ENCODE results near the gene SLITRK4.

The SLITRK4 gene

GRCh38 chrX:143635915-143636314, at the start of gene SLITRK4:
Gene SLITRK4 (minus strand): TSS chrX:143636101. CDS start chrX:143631108, 4,993 bp downstream.
- no peak within 1 kb of the TSS for H3K4me3 ChIP-seq (ENCODE audit: low read length)

GRCh38 chrX:143683486-143683885, 47.6 kb upstream of the SLITRK4 start:
- Histone ChIP-seq H3K9me3 (ENCODE audit: control insufficient read depth, low read length) (no peaks in the 10 kb centered on the region), H3K4me3 (ENCODE audit: low read length) (no peak overlapping the region), H3K9ac (ENCODE audit: low read length) (no peak overlapping the region), H3K4me1 (ENCODE audit: control insufficient read depth, insufficient read depth, low read length) (no peaks in the 10 kb centered on the region), H3K36me3 (ENCODE audit: control insufficient read depth, insufficient read depth, low read length) (no peaks in the 10 kb centered on the region), H3K27me3 (ENCODE audit: control insufficient read depth, insufficient read depth, low read length) (no peaks in the 10 kb centered on the region)

More at GRCh38 chrX:143635915-143636314, at the start of gene SLITRK4:
- Histone ChIP-seq H3K9ac (ENCODE audit: low read length) (no peak within 1 kb of the TSS), H3K4me1 (ENCODE audit: control insufficient read depth, insufficient read depth, low read length) (no peaks in the 10 kb centered on the region), H3K27me3 (ENCODE audit: control insufficient read depth, insufficient read depth, low read length) (peaks cover 23% of the 10 kb centered on the region), H3K9me3 (ENCODE audit: control insufficient read depth, low read length) (no peaks in the 10 kb centered on the region), H3K36me3 (ENCODE audit: control insufficient read depth, insufficient read depth, low read length) (no peaks in the 10 kb centered on the region)

- H3K27me3 ChIP-seq (ENCODE audit: control insufficient read depth, insufficient read depth, low read length), result no peaks in the 10 kb centered on the region
- H3K9ac ChIP-seq (ENCODE audit: low read length), result no peak overlapping the region
Observed at GRCh38 chrX:143674926-143675325, 39.0 kb upstream of the SLITRK4 start.

GRCh38 chrX:143669395-143669794, 33.5 kb upstream of the SLITRK4 start:
- Histone ChIP-seq H3K4me1 (ENCODE audit: control insufficient read depth, insufficient read depth, low read length) (no peaks in the 10 kb centered on the region), H3K27me3 (ENCODE audit: control insufficient read depth, insufficient read depth, low read length) (no peaks in the 10 kb centered on the region), H3K36me3 (ENCODE audit: control insufficient read depth, insufficient read depth, low read length) (no peaks in the 10 kb centered on the region), H3K4me3 (ENCODE audit: low read length) (no peak overlapping the region), H3K9me3 (ENCODE audit: control insufficient read depth, low read length) (no peaks in the 10 kb centered on the region), H3K9ac (ENCODE audit: low read length) (no peak overlapping the region)

More at GRCh38 chrX:143674926-143675325, 39.0 kb upstream of the SLITRK4 start:
- Histone ChIP-seq H3K9me3 (ENCODE audit: control insufficient read depth, low read length) (no peaks in the 10 kb centered on the region), H3K36me3 (ENCODE audit: control insufficient read depth, insufficient read depth, low read length) (no peaks in the 10 kb centered on the region), H3K4me3 (ENCODE audit: low read length) (no peak overlapping the region), H3K4me1 (ENCODE audit: control insufficient read depth, insufficient read depth, low read length) (no peaks in the 10 kb centered on the region)

- no peaks in the 10 kb centered on the region for H3K9me3 ChIP-seq (ENCODE audit: control insufficient read depth, low read length)
- no peaks in the 10 kb centered on the region for H3K36me3 ChIP-seq (ENCODE audit: control insufficient read depth, insufficient read depth, low read length)
- no peaks in the 10 kb centered on the region for H3K4me1 ChIP-seq (ENCODE audit: control insufficient read depth, insufficient read depth, low read length)
Observed at GRCh38 chrX:143664302-143664701, 28.4 kb upstream of the SLITRK4 start.

GRCh38 chrX:143663755-143664154, 27.9 kb upstream of the SLITRK4 start:
- Histone ChIP-seq H3K9ac (ENCODE audit: low read length) (no peak overlapping the region), H3K9me3 (ENCODE audit: control insufficient read depth, low read length) (no peaks in the 10 kb centered on the region), H3K27me3 (ENCODE audit: control insufficient read depth, insufficient read depth, low read length) (no peaks in the 10 kb centered on the region), H3K36me3 (ENCODE audit: control insufficient read depth, insufficient read depth, low read length) (no peaks in the 10 kb centered on the region), H3K4me1 (ENCODE audit: control insufficient read depth, insufficient read depth, low read length) (no peaks in the 10 kb centered on the region), H3K4me3 (ENCODE audit: low read length) (no peak overlapping the region)

More at GRCh38 chrX:143664302-143664701, 28.4 kb upstream of the SLITRK4 start:
- H3K9ac ChIP-seq (ENCODE audit: low read length), result no peak overlapping the region
- H3K27me3 ChIP-seq (ENCODE audit: control insufficient read depth, insufficient read depth, low read length), result no peaks in the 10 kb centered on the region
- H3K4me3 ChIP-seq (ENCODE audit: low read length), result no peak overlapping the region

GRCh38 chrX:143661286-143661685, 25.4 kb upstream of the SLITRK4 start:
- Histone ChIP-seq H3K27me3 (ENCODE audit: control insufficient read depth, insufficient read depth, low read length) (no peaks in the 10 kb centered on the region), H3K36me3 (ENCODE audit: control insufficient read depth, insufficient read depth, low read length) (no peaks in the 10 kb centered on the region)

GRCh38 chrX:143648705-143649104, 12.8 kb upstream of the SLITRK4 start:
- Histone ChIP-seq H3K9me3 (ENCODE audit: control insufficient read depth, low read length) (no peaks in the 10 kb centered on the region), H3K27me3 (ENCODE audit: control insufficient read depth, insufficient read depth, low read length) (no peaks in the 10 kb centered on the region), H3K4me1 (ENCODE audit: control insufficient read depth, insufficient read depth, low read length) (no peaks in the 10 kb centered on the region), H3K9ac (ENCODE audit: low read length) (no peak overlapping the region), H3K36me3 (ENCODE audit: control insufficient read depth, insufficient read depth, low read length) (no peaks in the 10 kb centered on the region), H3K4me3 (ENCODE audit: low read length) (no peak overlapping the region)

More at GRCh38 chrX:143661286-143661685, 25.4 kb upstream of the SLITRK4 start:
- H3K4me3 ChIP-seq (ENCODE audit: low read length), result no peak overlapping the region
- no peaks in the 10 kb centered on the region for H3K9me3 ChIP-seq (ENCODE audit: control insufficient read depth, low read length)
- H3K9ac ChIP-seq (ENCODE audit: low read length), result no peak overlapping the region
- no peaks in the 10 kb centered on the region for H3K4me1 ChIP-seq (ENCODE audit: control insufficient read depth, insufficient read depth, low read length)

GRCh38 chrX:143642426-143642825, 6.5 kb upstream of the SLITRK4 start:
- Histone ChIP-seq H3K4me1 (ENCODE audit: control insufficient read depth, insufficient read depth, low read length) (no peaks in the 10 kb centered on the region), H3K9me3 (ENCODE audit: control insufficient read depth, low read length) (no peaks in the 10 kb centered on the region), H3K27me3 (ENCODE audit: control insufficient read depth, insufficient read depth, low read length) (no peaks in the 10 kb centered on the region), H3K9ac (ENCODE audit: low read length) (no peak overlapping the region), H3K36me3 (ENCODE audit: control insufficient read depth, insufficient read depth, low read length) (no peaks in the 10 kb centered on the region), H3K4me3 (ENCODE audit: low read length) (no peak overlapping the region)

- no peak overlapping the region for H3K9ac ChIP-seq (ENCODE audit: low read length)
Observed at GRCh38 chrX:143636831-143637230, 930 bp upstream of the SLITRK4 start.

GRCh38 chrX:143634663-143635455, 1.0 kb downstream of the SLITRK4 start:
- peaks cover 23% of the 10 kb centered on the region for H3K27me3 ChIP-seq (ENCODE audit: control insufficient read depth, insufficient read depth, low read length)

More at GRCh38 chrX:143636831-143637230, 930 bp upstream of the SLITRK4 start:
- H3K27me3 ChIP-seq (ENCODE audit: control insufficient read depth, insufficient read depth, low read length), result peaks cover 20% of the 10 kb centered on the region
- no peak overlapping the region for H3K4me3 ChIP-seq (ENCODE audit: low read length)
- H3K36me3 ChIP-seq (ENCODE audit: control insufficient read depth, insufficient read depth, low read length), result no peaks in the 10 kb centered on the region
- H3K4me1 ChIP-seq (ENCODE audit: control insufficient read depth, insufficient read depth, low read length), result no peaks in the 10 kb centered on the region
- no peaks in the 10 kb centered on the region for H3K9me3 ChIP-seq (ENCODE audit: control insufficient read depth, low read length)

GRCh38 chrX:143634309-143634662, 1.6 kb downstream of the SLITRK4 start:
- H3K27me3 ChIP-seq (ENCODE audit: control insufficient read depth, insufficient read depth, low read length), result peaks cover 23% of the 10 kb centered on the region

More at GRCh38 chrX:143634663-143635455, 1.0 kb downstream of the SLITRK4 start:
- Histone ChIP-seq H3K4me3 (ENCODE audit: low read length) (no peak overlapping the region), H3K9ac (ENCODE audit: low read length) (no peak overlapping the region), H3K4me1 (ENCODE audit: control insufficient read depth, insufficient read depth, low read length) (no peaks in the 10 kb centered on the region), H3K9me3 (ENCODE audit: control insufficient read depth, low read length) (no peaks in the 10 kb centered on the region), H3K36me3 (ENCODE audit: control insufficient read depth, insufficient read depth, low read length) (no peaks in the 10 kb centered on the region)

More at GRCh38 chrX:143634309-143634662, 1.6 kb downstream of the SLITRK4 start:
- no peaks in the 10 kb centered on the region for H3K4me1 ChIP-seq (ENCODE audit: control insufficient read depth, insufficient read depth, low read length)
- no peak overlapping the region for H3K4me3 ChIP-seq (ENCODE audit: low read length)
- no peak overlapping the region for H3K9ac ChIP-seq (ENCODE audit: low read length)
- no peaks in the 10 kb centered on the region for H3K36me3 ChIP-seq (ENCODE audit: control insufficient read depth, insufficient read depth, low read length)
- H3K9me3 ChIP-seq (ENCODE audit: control insufficient read depth, low read length), result no peaks in the 10 kb centered on the region

All from mucosa of stomach (tissue), 1 donor.